ENCODE data around the gene GUK1. TPM values are rescaled to one million over a fixed set of nuclear protein-coding genes. Genes with fewer than 3 reads are reported as not detected.
"Not testable (repeated sequence)": the region's sequence is repeated elsewhere in the genome, so short reads cannot be mapped to it uniquely, and the experiment has no call there.

Gene GUK1
- total and polyA plus RNA-seq, 2 of the 8 experiments (the other 6 are each of a cell fraction or from before 2014, with no cell fraction given) = 68.5 to 183 TPM

- not testable (repeated sequence) for H3K4me2 ChIP-seq (ENCODE audit: insufficient read depth in 1 of 2, low read depth in 2 of 2, low read length in 2 of 2); H3K23ac ChIP-seq (ENCODE audit: insufficient read length); H3K56ac ChIP-seq (replicated peaks; ENCODE audit: insufficient read length, low read depth, low read length); H2BK12ac ChIP-seq (ENCODE audit: low read depth, low read length); H2BK15ac ChIP-seq (ENCODE audit: low read length); H3K27me3 ChIP-seq (replicated peaks in 1 of 4; ENCODE audit: control insufficient read depth in 3 of 4, extremely low read depth in 1 of 4, insufficient read depth in 3 of 4, low read length in 3 of 4); H2BK120ac ChIP-seq (replicated peaks; ENCODE audit: low read depth, low read length); H3K79me2 ChIP-seq (ENCODE audit: control insufficient read depth in 1 of 2, insufficient read depth in 2 of 2, low read length in 2 of 2); H3K36me3 ChIP-seq (ENCODE audit: control insufficient read depth in 2 of 4, insufficient read depth in 4 of 4, low read length in 3 of 4); H2BK5ac ChIP-seq (ENCODE audit: low read depth, low read length); H3K23me2 ChIP-seq (ENCODE audit: low read depth, low read length); H4K91ac ChIP-seq (replicated peaks; ENCODE audit: insufficient read length, low read length); FAIRE-seq; H3K9ac ChIP-seq (replicated peaks in 1 of 4; ENCODE audit: extremely low read depth in 1 of 4, low read depth in 3 of 4, low read length in 3 of 4); DNase-seq (ENCODE audit: low read depth in 1 of 2, low spot score in 2 of 2); H3K9me3 ChIP-seq (ENCODE audit: insufficient read depth in 2 of 2, low read depth in 1 of 2, low read length in 1 of 2); H2AK5ac ChIP-seq (ENCODE audit: low read depth, low read length); H2BK20ac ChIP-seq (ENCODE audit: low read length); H3K14ac ChIP-seq (ENCODE audit: insufficient read length); H3K4me1 ChIP-seq (replicated peaks in 1 of 4; ENCODE audit: control insufficient read depth in 3 of 4, insufficient read depth in 4 of 4, low read length in 3 of 4); H4K20me1 ChIP-seq (replicated peaks in 1 of 2; ENCODE audit: control insufficient read depth in 1 of 2, insufficient read depth in 2 of 2, low read length in 2 of 2); H3K27ac ChIP-seq (ENCODE audit: low read depth, low read length); H4K8ac ChIP-seq (ENCODE audit: extremely low read depth, insufficient read depth, low read length); H3K18ac ChIP-seq (ENCODE audit: extremely low read depth, low read length); H4K5ac ChIP-seq (ENCODE audit: insufficient read length, low read depth, low read length); H3K4ac ChIP-seq (replicated peaks; ENCODE audit: insufficient read length, low read depth, low read length); H2AFZ ChIP-seq (ENCODE audit: low read length); H3K4me3 ChIP-seq (ENCODE audit: extremely low read depth in 1 of 4, insufficient read depth in 2 of 4, low read depth in 3 of 4, low read length in 4 of 4)
- ChIA-PET POLR2A (ENCODE audit: partially characterized antibody) (interaction anchor here (1.1 kb wide), 1 partner anchor 13 kb away, joined by 3 read pairs; no protein-coding TSS in a partner anchor), CTCF (ENCODE audit: partially characterized antibody) (interaction anchor here (0.6 to 2.5 kb wide), 3 partner anchors 19 to 348 kb away, joined by 3 to 14 read pairs (median 3); no protein-coding TSS in a partner anchor)
- H3K79me1 ChIP-seq (ENCODE audit: low read depth, low read length) = peaks cover 12% of the 10 kb centered on the region; the same call in 1 of the 2 replicates
- 100% methylated on average over 3 of the region's 6 CpGs; no CpG with 5 or more reads in 1 of the 2 experiments for WGBS, 2 experiments (ENCODE audit: extremely low coverage in 1 of 2, insufficient coverage in 1 of 2, insufficient read length in 1 of 2, insufficient replicate concordance in 2 of 2, low coverage in 1 of 2, low lambda C conversion rate in 2 of 2, missing lambda C conversion rate in 1 of 2)
Observed at GRCh38 chr1:228111315-228111714, 28.8 kb upstream of the GUK1 start.
